Measurements from ENCODE around the gene CLK4.

DNA sequence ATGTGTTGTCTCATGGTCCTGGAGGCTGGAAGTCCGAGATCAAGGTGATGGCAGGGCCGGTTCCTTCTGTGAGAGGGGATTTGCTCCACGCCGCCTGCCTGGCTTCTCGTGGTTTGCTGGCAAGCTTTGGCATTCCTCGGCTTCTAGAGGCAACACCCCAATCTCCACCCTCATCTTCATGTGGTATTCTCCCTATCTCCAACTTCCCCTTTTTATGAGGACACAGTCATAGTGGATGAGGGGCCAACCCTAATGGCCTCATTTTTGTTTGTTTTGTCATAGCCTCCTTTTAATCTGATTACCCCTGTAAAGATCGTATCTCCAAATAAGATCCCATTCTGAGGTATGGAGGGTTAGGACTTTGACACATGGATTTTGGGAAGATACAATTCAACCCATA lies 41.7 kb upstream of the CLK4 start:
- TF ChIP-seq POLR2A (IDR thresholded peaks at IDR 0.05; ENCODE audit: low read length): no peak
- TF ChIP-seq USF2 (IDR thresholded peaks at IDR 0.05): no peak
- TF ChIP-seq MAZ (IDR thresholded peaks at IDR 0.05; ENCODE audit: borderline replicate concordance, low read depth, low read length): no peak
